Smooth muscle cell (in vitro differentiated cells): ENCODE measurements around the gene F2R. TPM values are rescaled to one million over a fixed set of nuclear protein-coding genes. Genes with fewer than 3 reads are reported as not detected.

Experiments
- DNase-seq: peaks from one replicate; lab custom pipeline; 2025; ENCODE audit not compliant: unreplicated experiment; lab: John Stamatoyannopoulos, UW
- H2AFZ ChIP-seq: fragments of 200-600 bp; sonication (generic); 2 replicates; pipeline ENCODE4 v1.6.0; 2016; ENCODE audit warnings: antibody characterized with exemption, low read depth, mild to moderate bottlenecking
- H3F3A ChIP-seq: fragments of 200-600 bp; sonication (generic); 2 replicates; pipeline ENCODE4 v1.6.0; 2017; ENCODE audit warnings: antibody characterized with exemption, low read depth
- H3K27ac ChIP-seq: fragments of 200-600 bp; sonication (generic); 2 replicates; pipeline ENCODE4 v1.5.1; 2016; ENCODE audit warnings: low read depth, mild to moderate bottlenecking
- H3K27me3 ChIP-seq: fragments of 200-600 bp; sonication (generic); 2 replicates; pipeline ENCODE4 v1.6.1; 2016; ENCODE audit warnings: low read depth, mild to moderate bottlenecking
- H3K36me3 ChIP-seq: fragments of 200-600 bp; sonication (generic); 2 replicates; pipeline ENCODE4 v1.5.1; 2016; ENCODE audit warnings: low read depth
- H3K4me1 ChIP-seq: fragments of 200-600 bp; sonication (generic); 2 replicates; pipeline ENCODE4 v1.5.1; 2016; ENCODE audit warnings: low read depth
- H3K4me2 ChIP-seq: fragments of 200-600 bp; sonication (generic); 2 replicates; pipeline ENCODE4 v1.6.0; 2016; ENCODE audit warnings: mild to moderate bottlenecking
- H3K4me3 ChIP-seq: fragments of 200-600 bp; sonication (generic); 2 replicates; pipeline ENCODE4 v1.5.1; 2016; ENCODE audit warnings: mild to moderate bottlenecking
- H3K79me2 ChIP-seq: fragments of 200-600 bp; sonication (generic); 2 replicates; pipeline ENCODE4 v1.6.0; 2016; ENCODE audit warnings: low read depth, mild to moderate bottlenecking
- H3K9ac ChIP-seq: fragments of 200-600 bp; sonication (generic); 2 replicates; pipeline ENCODE4 v1.6.0; 2016; ENCODE audit warnings: low read depth
- H3K9me3 ChIP-seq: fragments of 200-600 bp; sonication (generic); replicated peaks from 2 replicates; pipeline ENCODE4 v1.5.1; 2016; ENCODE audit warnings: low read depth
- H4K20me1 ChIP-seq: fragments of 200-600 bp; sonication (generic); 2 replicates; pipeline ENCODE4 v1.6.0; 2016; ENCODE audit warnings: low read depth
- WGBS: methylation state at CpG from one replicate; pipeline ENCODE4 v1.1.7; 2016; ENCODE audit warnings: low lambda C conversion rate; 5-methylcytosine and 5-hydroxymethylcytosine counted together
- polyA plus RNA-seq: library from polyadenylated mRNA; unstranded; fragments of >200 nt; fragmentation: Nextera tagmentation; extraction: Ambion mirVana; gene quantifications from 2 replicates; pipeline ENCODE4 v1.2.1, GENCODE V29; 2016
- total RNA-seq: library from RNA; depleted of rRNA; stranded (reverse); fragments of >200 nt; gene quantifications from 2 replicates; pipeline ENCODE4 v1.2.3, GENCODE V29; 2014
- TF ChIP-seq, protein P1 (sequence below): fragments of 200-600 bp; sonication (generic); IDR thresholded peaks from 2 replicates; pipeline ENCODE4 v1.5.1; 2017; ENCODE audit warnings: borderline replicate concordance, mild to moderate bottlenecking, antibody characterized with exemption; ENCODE audit not compliant: insufficient read depth, poor library complexity, severe bottlenecking

F2R gene
- total and polyA plus RNA-seq, 2 experiments from 2014 or later = 103 to 135 TPM

- peak overlapping the region; percentile 11 for H3K9ac ChIP-seq
- H4K20me1 ChIP-seq = no peaks in the 10 kb centered on the region
- H3K27ac ChIP-seq = peak overlapping the region; percentile 83
- H3K36me3 ChIP-seq = no peaks in the 10 kb centered on the region
- peaks cover 19% of the 10 kb centered on the region for H3F3A ChIP-seq
- no peak overlapping the region for H2AFZ ChIP-seq
- peaks cover 24% of the 10 kb centered on the region for H3K4me1 ChIP-seq
- H3K9me3 ChIP-seq = no peaks in the 10 kb centered on the region
- H3K4me3 ChIP-seq = no peak overlapping the region
- no peak for DNase-seq
- WGBS = 54% methylated on average over 3 of the region's 3 CpGs
- TF ChIP-seq, protein P1, sequence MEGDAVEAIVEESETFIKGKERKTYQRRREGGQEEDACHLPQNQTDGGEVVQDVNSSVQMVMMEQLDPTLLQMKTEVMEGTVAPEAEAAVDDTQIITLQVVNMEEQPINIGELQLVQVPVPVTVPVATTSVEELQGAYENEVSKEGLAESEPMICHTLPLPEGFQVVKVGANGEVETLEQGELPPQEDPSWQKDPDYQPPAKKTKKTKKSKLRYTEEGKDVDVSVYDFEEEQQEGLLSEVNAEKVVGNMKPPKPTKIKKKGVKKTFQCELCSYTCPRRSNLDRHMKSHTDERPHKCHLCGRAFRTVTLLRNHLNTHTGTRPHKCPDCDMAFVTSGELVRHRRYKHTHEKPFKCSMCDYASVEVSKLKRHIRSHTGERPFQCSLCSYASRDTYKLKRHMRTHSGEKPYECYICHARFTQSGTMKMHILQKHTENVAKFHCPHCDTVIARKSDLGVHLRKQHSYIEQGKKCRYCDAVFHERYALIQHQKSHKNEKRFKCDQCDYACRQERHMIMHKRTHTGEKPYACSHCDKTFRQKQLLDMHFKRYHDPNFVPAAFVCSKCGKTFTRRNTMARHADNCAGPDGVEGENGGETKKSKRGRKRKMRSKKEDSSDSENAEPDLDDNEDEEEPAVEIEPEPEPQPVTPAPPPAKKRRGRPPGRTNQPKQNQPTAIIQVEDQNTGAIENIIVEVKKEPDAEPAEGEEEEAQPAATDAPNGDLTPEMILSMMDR = no peak
- H3K79me2 ChIP-seq = no peaks in the 10 kb centered on the region
- peak overlapping the region; percentile 67 for H3K4me2 ChIP-seq
- H3K27me3 ChIP-seq = no peaks in the 10 kb centered on the region
Observed at GRCh38 chr5:76690037-76690679, 25.8 kb upstream of the F2R start.

DNA sequence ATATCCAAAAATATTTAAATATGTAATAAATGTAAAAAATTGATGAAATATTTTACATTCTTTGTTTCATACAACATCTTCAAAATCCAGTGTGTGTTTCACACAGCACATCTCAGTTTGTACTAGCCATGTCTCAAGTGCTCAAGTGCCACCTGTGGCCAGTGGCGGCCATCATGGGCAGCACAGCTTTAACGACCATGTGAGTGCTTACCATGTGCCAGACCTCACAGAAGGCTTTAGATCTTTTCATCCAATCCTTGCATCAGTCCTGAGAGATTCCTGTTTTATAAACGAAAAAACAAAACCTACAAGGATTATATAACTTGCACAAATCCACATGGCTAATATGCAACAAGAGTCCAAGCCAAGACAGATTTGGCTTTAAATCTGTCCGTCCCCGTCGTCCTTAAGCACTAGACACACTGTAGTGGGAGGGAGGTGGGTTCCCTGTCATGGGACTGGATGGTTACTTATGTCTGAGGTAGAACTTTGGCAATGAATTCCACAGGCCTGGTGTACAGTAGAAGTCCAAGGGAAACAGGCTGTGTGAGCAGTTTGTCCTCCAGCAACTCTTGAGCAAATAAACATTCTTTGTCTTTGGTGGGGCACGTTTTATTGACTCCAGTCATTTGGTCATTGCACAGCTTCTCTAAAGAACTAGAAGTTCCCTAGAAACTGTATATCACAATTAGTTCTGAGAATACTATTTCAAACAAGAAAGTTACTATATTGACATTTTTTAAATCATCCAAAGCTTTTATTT, 25.0 kb upstream of the F2R start:
- Histone ChIP-seq H3K27ac (peak overlapping the region; percentile 83), H3F3A (peaks cover 19% of the 10 kb centered on the region), H3K36me3 (no peaks in the 10 kb centered on the region), H3K79me2 (no peaks in the 10 kb centered on the region), H3K9me3 (no peaks in the 10 kb centered on the region), H3K4me1 (peaks cover 24% of the 10 kb centered on the region), H3K4me2 (peak overlapping the region; percentile 29), H3K27me3 (no peaks in the 10 kb centered on the region), H4K20me1 (no peaks in the 10 kb centered on the region), H3K9ac (peak overlapping the region; percentile 48), H2AFZ (no peak overlapping the region), H3K4me3 (no peak overlapping the region)
- WGBS = 61% methylated on average over 7 of the region's 7 CpGs
- TF ChIP-seq, protein P1 = no peak
- no peak for DNase-seq

- H3F3A ChIP-seq = peaks cover 19% of the 10 kb centered on the region
- no peak for DNase-seq
- H3K4me2 ChIP-seq = peak overlapping the region; percentile 29
- TF ChIP-seq, protein P1 = no peak
- H3K9ac ChIP-seq = peak overlapping the region; percentile 48
- no peaks in the 10 kb centered on the region for H4K20me1 ChIP-seq
- H3K27ac ChIP-seq = peak overlapping the region; percentile 83
- no peaks in the 10 kb centered on the region for H3K79me2 ChIP-seq
- H3K36me3 ChIP-seq = no peaks in the 10 kb centered on the region
- H2AFZ ChIP-seq = no peak overlapping the region
- no peaks in the 10 kb centered on the region for H3K27me3 ChIP-seq
- H3K4me3 ChIP-seq = no peak overlapping the region
- no peaks in the 10 kb centered on the region for H3K9me3 ChIP-seq
- 36% methylated on average over 5 of the region's 5 CpGs for WGBS
- peaks cover 24% of the 10 kb centered on the region for H3K4me1 ChIP-seq
Observed at GRCh38 chr5:76691467-76692273, 24.3 kb upstream of the F2R start.
